Measurements from ENCODE around the gene DGKZ.

The DGKZ gene

GRCh38 chr11:46327829-46328228 lies 19.4 kb upstream of the DGKZ start:
- DNase-seq (ENCODE audit: low spot score): no peak

- no peak for DNase-seq (ENCODE audit: low spot score)
These were observed 17.1 kb upstream of the DGKZ start for GRCh38 chr11:46330154-46330553.

- no peak for DNase-seq (ENCODE audit: low spot score)
These were observed 16.5 kb upstream of the DGKZ start for GRCh38 chr11:46330563-46331281.

- DNase-seq (ENCODE audit: low spot score): no peak
These were observed 15.8 kb upstream of the DGKZ start for GRCh38 chr11:46331282-46331984.

GRCh38 chr11:46332093-46332567 lies 15.1 kb upstream of the DGKZ start:
- no peak for DNase-seq (ENCODE audit: low spot score)

GRCh38 chr11:46332568-46333393 lies 14.5 kb upstream of the DGKZ start:
- DNase-seq (ENCODE audit: low spot score): no peak

GRCh38 chr11:46333394-46333947 lies 13.8 kb upstream of the DGKZ start:
- DNase-seq (ENCODE audit: low spot score): no peak

GRCh38 chr11:46334211-46334610 lies 13.1 kb upstream of the DGKZ start:
- no peak for DNase-seq (ENCODE audit: low spot score)

- no peak for DNase-seq (ENCODE audit: low spot score)
These were observed 12.0 kb upstream of the DGKZ start for GRCh38 chr11:46335271-46335670.

GRCh38 chr11:46335890-46336562 lies 11.2 kb upstream of the DGKZ start:
- DNase-seq (ENCODE audit: low spot score): no peak

GRCh38 chr11:46336563-46337180 lies 10.6 kb upstream of the DGKZ start:
- no peak for DNase-seq (ENCODE audit: low spot score)

GRCh38 chr11:46337626-46338345 lies 9.5 kb upstream of the DGKZ start:
- no peak for DNase-seq (ENCODE audit: low spot score)

GRCh38 chr11:46338636-46338987 lies 8.7 kb upstream of the DGKZ start:
- DNase-seq (ENCODE audit: low spot score): no peak

GRCh38 chr11:46338988-46339666 lies 8.1 kb upstream of the DGKZ start:
- DNase-seq (ENCODE audit: low spot score): no peak

- DNase-seq (ENCODE audit: low spot score): no peak
These were observed 7.4 kb upstream of the DGKZ start for GRCh38 chr11:46339816-46340215.

- DNase-seq (ENCODE audit: low spot score): no peak
These were observed 5.8 kb upstream of the DGKZ start for GRCh38 chr11:46341454-46341853.

- no peak for DNase-seq (ENCODE audit: low spot score)
These were observed 5.0 kb upstream of the DGKZ start for GRCh38 chr11:46342239-46342638.

- DNase-seq (ENCODE audit: low spot score): no peak
These were observed 3.7 kb upstream of the DGKZ start for GRCh38 chr11:46343520-46343919.

- DNase-seq (ENCODE audit: low spot score): no peak
These were observed 2.1 kb upstream of the DGKZ start for GRCh38 chr11:46345131-46345597.

- no peak for DNase-seq (ENCODE audit: low spot score)
These were observed 1.3 kb upstream of the DGKZ start for GRCh38 chr11:46345881-46346484.

All from left forelimb (tissue), 1 donor.